ENCODE results near the gene FREM2.

GRCh38 chr13:38819053-38819452 lies 132.2 kb downstream of the FREM2 start:
- TF ChIP-seq CTCF (IDR thresholded peaks at IDR 0.05) (no peak), POLR2A (IDR thresholded peaks at IDR 0.05) (no peak)

All from breast epithelium (tissue), 3 donors.